ENCODE measurements around the gene GPR78. TPM values are rescaled to one million over a fixed set of nuclear protein-coding genes. Genes with fewer than 3 reads are reported as not detected.

Gene GPR78
- total and polyA plus RNA-seq, 2 of the 8 experiments (the other 6 are each of a cell fraction or from before 2014, with no cell fraction given): 1.0 to 3.0 TPM

DNA sequence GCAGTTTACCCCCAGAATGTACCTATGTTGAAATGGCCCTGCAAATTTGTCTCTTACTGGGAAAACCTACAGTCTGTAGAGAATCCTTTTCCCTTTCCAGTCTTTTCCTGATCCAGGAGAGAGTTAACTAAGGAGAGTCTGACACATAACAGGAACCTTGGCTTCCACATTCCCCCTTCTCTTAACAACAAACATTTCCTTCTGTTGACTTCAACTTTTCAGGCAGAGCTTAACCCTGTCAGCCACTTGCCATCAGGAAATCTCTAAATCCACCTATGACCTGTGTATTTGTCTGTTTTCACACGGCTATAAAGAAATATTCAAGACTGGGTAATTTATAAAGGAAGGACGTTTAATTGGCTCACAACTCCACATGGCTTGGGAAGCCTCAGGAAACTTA is 45.6 kb upstream of the GPR78 start:
- Histone ChIP-seq H3K4me1 (replicated peaks in 1 of 4; ENCODE audit: control insufficient read depth in 3 of 4, insufficient read depth in 4 of 4, low read length in 3 of 4) (peaks cover 4 to 20% (median 16%) of the 10 kb centered on the region in 4 experiments), H2AFZ (ENCODE audit: low read length) (no peak overlapping the region), H3K79me1 (ENCODE audit: low read depth, low read length) (no peaks in the 10 kb centered on the region), H3K4ac (replicated peaks; ENCODE audit: insufficient read length, low read depth, low read length) (no peak overlapping the region), H2BK15ac (ENCODE audit: low read length) (no peak overlapping the region), H3K18ac (ENCODE audit: extremely low read depth, low read length) (peak overlapping the region; percentile 82), H3K4me3 (ENCODE audit: extremely low read depth in 1 of 4, insufficient read depth in 2 of 4, low read depth in 3 of 4, low read length in 4 of 4) (no peak overlapping the region; a peak in 1 of 8 replicates), H3K79me2 (ENCODE audit: control insufficient read depth in 1 of 2, insufficient read depth in 2 of 2, low read length in 2 of 2) (no peaks in the 10 kb centered on the region), H4K20me1 (replicated peaks in 1 of 2; ENCODE audit: control insufficient read depth in 1 of 2, insufficient read depth in 2 of 2, low read length in 2 of 2) (no peaks in the 10 kb centered on the region), H3K9me3 (ENCODE audit: insufficient read depth in 2 of 2, low read depth in 1 of 2, low read length in 1 of 2) (peaks cover 5 to 19% of the 10 kb centered on the region in 2 experiments), H4K91ac (replicated peaks; ENCODE audit: insufficient read length, low read length) (peak overlapping the region; percentile 12), H4K5ac (ENCODE audit: insufficient read length, low read depth, low read length) (no peak overlapping the region), H2BK12ac (ENCODE audit: low read depth, low read length) (peak overlapping the region; percentile 72; the same call in 1 of the 2 replicates), H2BK5ac (ENCODE audit: low read depth, low read length) (peak overlapping the region; percentile 54; the same call in 1 of the 2 replicates), H3K56ac (replicated peaks; ENCODE audit: insufficient read length, low read depth, low read length) (no peak overlapping the region), H3K14ac (ENCODE audit: insufficient read length) (no peak overlapping the region), H3K23me2 (ENCODE audit: low read depth, low read length) (no peaks in the 10 kb centered on the region), H3K27me3 (replicated peaks in 1 of 4; ENCODE audit: control insufficient read depth in 3 of 4, extremely low read depth in 1 of 4, insufficient read depth in 3 of 4, low read length in 3 of 4) (no peaks in the 10 kb centered on the region; a peak in 1 of 7 replicates), H3K23ac (ENCODE audit: insufficient read length) (no peak overlapping the region), H2AK5ac (ENCODE audit: low read depth, low read length) (peak overlapping the region; percentile 47), H4K8ac (ENCODE audit: extremely low read depth, insufficient read depth, low read length) (no peak overlapping the region), H3K36me3 (ENCODE audit: control insufficient read depth in 2 of 4, insufficient read depth in 4 of 4, low read length in 3 of 4) (no peaks in the 10 kb centered on the region), H2BK120ac (replicated peaks; ENCODE audit: low read depth, low read length) (peak overlapping the region; percentile 21), H2BK20ac (ENCODE audit: low read length) (peak overlapping the region; percentile 76), H3K4me2 (ENCODE audit: insufficient read depth in 1 of 2, low read depth in 2 of 2, low read length in 2 of 2) (peak overlapping the region in 1 of 2 experiments; percentile 21; a peak in 2 of 4 replicates), H3K27ac (ENCODE audit: low read depth, low read length) (peak overlapping the region; percentile 69), H3K9ac (replicated peaks in 1 of 4; ENCODE audit: extremely low read depth in 1 of 4, low read depth in 3 of 4, low read length in 3 of 4) (no peak overlapping the region; a peak in 1 of 7 replicates)
- TF ChIP-seq HDAC6 (IDR thresholded peaks at IDR 0.05; ENCODE audit: low read depth, low read length): no peak
- TF ChIP-seq MAX (IDR thresholded peaks at IDR 0.05): 0 out of 2 replicates have a peak, but pooled peaks have one; percentile 4
- TF ChIP-seq TBP (IDR thresholded peaks at IDR 0.05; ENCODE audit: low read depth, low read length): no peak
- no peak for TF ChIP-seq CREB1 (IDR thresholded peaks at IDR 0.05)
- no peak for DNase-seq (ENCODE audit: low read depth in 1 of 2, low spot score in 2 of 2)
- WGBS, 2 experiments (ENCODE audit: extremely low coverage in 1 of 2, insufficient coverage in 1 of 2, insufficient read length in 1 of 2, insufficient replicate concordance in 2 of 2, low coverage in 1 of 2, low lambda C conversion rate in 2 of 2, missing lambda C conversion rate in 1 of 2): 85% methylated on average over 2 of the region's 2 CpGs; no CpG with 5 or more reads in 1 of the 2 experiments
- ChIA-PET POLR2A (ENCODE audit: partially characterized antibody) (interaction anchor here (0.6 to 1.3 kb wide), 9 partner anchors 10 to 61 kb away, joined by 3 to 8 read pairs (median 4); no protein-coding TSS in a partner anchor), CTCF (ENCODE audit: partially characterized antibody) (interaction anchor here (0.6 to 2.6 kb wide), 5 partner anchors 10 to 67 kb away, joined by 3 to 8 read pairs (median 4); no protein-coding TSS in a partner anchor)
- FAIRE-seq: no peak

Data from H1 (cell line).